ENCODE data around the gene MCRIP1.

- TF ChIP-seq, protein P1, sequence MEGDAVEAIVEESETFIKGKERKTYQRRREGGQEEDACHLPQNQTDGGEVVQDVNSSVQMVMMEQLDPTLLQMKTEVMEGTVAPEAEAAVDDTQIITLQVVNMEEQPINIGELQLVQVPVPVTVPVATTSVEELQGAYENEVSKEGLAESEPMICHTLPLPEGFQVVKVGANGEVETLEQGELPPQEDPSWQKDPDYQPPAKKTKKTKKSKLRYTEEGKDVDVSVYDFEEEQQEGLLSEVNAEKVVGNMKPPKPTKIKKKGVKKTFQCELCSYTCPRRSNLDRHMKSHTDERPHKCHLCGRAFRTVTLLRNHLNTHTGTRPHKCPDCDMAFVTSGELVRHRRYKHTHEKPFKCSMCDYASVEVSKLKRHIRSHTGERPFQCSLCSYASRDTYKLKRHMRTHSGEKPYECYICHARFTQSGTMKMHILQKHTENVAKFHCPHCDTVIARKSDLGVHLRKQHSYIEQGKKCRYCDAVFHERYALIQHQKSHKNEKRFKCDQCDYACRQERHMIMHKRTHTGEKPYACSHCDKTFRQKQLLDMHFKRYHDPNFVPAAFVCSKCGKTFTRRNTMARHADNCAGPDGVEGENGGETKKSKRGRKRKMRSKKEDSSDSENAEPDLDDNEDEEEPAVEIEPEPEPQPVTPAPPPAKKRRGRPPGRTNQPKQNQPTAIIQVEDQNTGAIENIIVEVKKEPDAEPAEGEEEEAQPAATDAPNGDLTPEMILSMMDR (IDR thresholded peaks at IDR 0.05; ENCODE audit: low read length), result no peak
- no peak for TF ChIP-seq EZH2 (IDR thresholded peaks at IDR 0.05; ENCODE audit: borderline replicate concordance, low read length)
Observed at GRCh38 chr17:81792675-81793615, 40.1 kb downstream of the MCRIP1 start.

All from OCI-LY1 (cell line).